ENCODE data around the gene CCDC17.
A peak's percentile ranks its signal among the peaks of the same experiment; 100 is the strongest.

Gene CCDC17

DNA sequence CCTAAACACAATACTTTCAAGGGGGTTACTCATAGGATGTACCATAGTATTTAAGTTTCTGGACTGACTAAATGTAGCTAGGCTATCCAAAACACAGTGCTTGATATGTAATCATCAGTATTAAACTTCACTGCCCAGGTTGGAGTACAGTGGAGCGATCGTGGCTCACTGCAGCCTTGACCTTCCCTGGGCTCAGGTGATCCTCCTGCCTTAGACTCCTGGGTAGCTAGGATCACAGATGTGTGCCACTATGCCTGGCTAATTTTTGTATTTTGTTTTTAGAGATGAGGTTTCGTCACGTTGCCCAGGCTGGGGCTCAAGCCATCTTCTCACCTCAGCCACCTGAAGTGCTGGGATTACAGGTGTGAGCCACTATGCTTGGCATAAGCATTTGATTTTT lies 29.4 kb downstream of the CCDC17 start:
- peaks cover 6% of the 10 kb centered on the region for H3K36me3 ChIP-seq (ENCODE audit: insufficient read depth, low read length)

DNA sequence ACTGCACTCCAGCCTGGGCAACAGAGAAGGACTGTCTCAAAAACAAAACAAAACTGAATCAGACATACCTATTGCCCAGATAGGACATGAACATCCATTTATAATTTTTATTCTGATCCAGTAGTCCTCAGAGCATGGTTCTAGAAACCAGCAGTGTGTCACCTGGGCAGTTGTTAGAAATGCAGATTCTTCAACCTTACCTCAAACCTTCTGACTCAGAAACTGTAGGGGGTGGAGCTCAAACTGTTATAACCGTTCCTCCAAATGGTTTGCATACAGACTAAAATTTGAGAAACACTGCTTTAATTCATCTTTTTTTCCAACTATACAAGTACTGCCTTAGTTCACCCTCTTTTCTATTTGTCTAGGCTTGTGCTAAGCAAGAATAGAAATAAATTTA lies 34.0 kb downstream of the CCDC17 start:
- Histone ChIP-seq H3K9me3 (ENCODE audit: low read length) (no peaks in the 10 kb centered on the region), H3K4me3 (ENCODE audit: low read depth in 1 of 2, low read length in 2 of 2) (no peak overlapping the region), H3K27ac (ENCODE audit: low read depth, low read length) (no peak overlapping the region), H3K9ac (ENCODE audit: low read length) (no peak overlapping the region), H3K36me3 (ENCODE audit: insufficient read depth, low read length) (peaks cover 6% of the 10 kb centered on the region), H3K27me3 (ENCODE audit: control insufficient read depth in 1 of 2, insufficient read depth in 2 of 2, low read length in 2 of 2) (no peaks in the 10 kb centered on the region), H3K4me1 (ENCODE audit: insufficient read depth, low read length) (peaks cover 14% of the 10 kb centered on the region)

More for the DNA sequence above, 29.4 kb downstream of the CCDC17 start:
- Histone ChIP-seq H3K4me3 (ENCODE audit: low read depth in 1 of 2, low read length in 2 of 2) (no peak overlapping the region), H3K4me1 (ENCODE audit: insufficient read depth, low read length) (no peaks in the 10 kb centered on the region), H3K9ac (ENCODE audit: low read length) (no peak overlapping the region), H3K27me3 (ENCODE audit: control insufficient read depth in 1 of 2, insufficient read depth in 2 of 2, low read length in 2 of 2) (no peaks in the 10 kb centered on the region), H3K9me3 (ENCODE audit: low read length) (no peaks in the 10 kb centered on the region), H3K27ac (ENCODE audit: low read depth, low read length) (no peak overlapping the region)

DNA sequence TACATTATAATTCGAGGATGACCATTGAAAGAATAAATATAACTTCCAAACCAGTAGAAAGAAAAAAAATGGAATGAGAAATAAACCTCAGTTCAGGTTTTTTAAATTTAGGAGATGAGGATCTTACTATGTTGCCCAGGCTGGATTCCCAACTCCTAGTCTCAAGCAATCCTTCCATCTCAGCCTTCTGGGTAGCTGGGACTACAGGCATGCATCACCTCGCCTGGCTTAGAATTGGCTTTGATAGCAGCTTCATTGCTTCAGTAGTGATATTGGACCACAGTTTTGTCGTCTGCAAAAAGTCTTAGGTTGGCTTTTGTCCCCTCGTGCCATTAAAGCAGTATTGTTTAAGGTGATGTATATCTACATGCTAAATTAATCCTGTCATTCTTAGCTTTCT lies 37.1 kb downstream of the CCDC17 start:
- no peak overlapping the region for H3K4me3 ChIP-seq (ENCODE audit: low read depth in 1 of 2, low read length in 2 of 2)
- peaks cover 14% of the 10 kb centered on the region for H3K4me1 ChIP-seq (ENCODE audit: insufficient read depth, low read length)
- H3K9me3 ChIP-seq (ENCODE audit: low read length): no peaks in the 10 kb centered on the region
- H3K27me3 ChIP-seq (ENCODE audit: control insufficient read depth in 1 of 2, insufficient read depth in 2 of 2, low read length in 2 of 2): no peaks in the 10 kb centered on the region
- H3K9ac ChIP-seq (ENCODE audit: low read length): no peak overlapping the region
- H3K27ac ChIP-seq (ENCODE audit: low read depth, low read length): no peak overlapping the region
- H3K36me3 ChIP-seq (ENCODE audit: insufficient read depth, low read length): no peaks in the 10 kb centered on the region

DNA sequence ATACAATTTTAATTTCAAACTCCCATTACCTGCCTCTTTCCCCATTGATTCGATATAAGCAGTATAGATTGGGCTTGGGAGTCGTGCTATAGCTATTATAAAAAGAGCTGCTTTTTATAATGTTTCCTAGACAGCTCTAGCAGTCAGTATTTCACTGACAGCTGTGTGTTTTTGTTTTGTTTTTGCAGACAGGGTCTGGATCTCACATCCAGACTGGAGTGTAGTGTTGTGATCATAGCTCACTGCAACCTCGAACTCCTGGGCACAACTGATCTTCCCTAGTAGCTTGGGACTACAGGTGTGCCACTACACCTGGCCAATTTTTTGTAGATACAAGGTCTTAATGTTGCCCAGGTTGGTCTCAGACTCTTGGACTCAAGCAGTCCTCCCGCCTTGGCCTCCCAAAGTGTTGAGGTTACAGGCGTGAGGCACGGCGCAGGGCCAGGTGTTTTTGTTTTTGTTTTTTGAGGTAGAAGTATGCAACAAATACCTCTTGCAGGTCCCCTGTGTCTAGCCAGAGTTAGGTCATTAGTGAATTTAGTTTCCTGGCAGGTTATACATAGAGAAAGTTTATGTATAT lies 38.3 kb downstream of the CCDC17 start:
- H3K36me3 ChIP-seq (ENCODE audit: insufficient read depth, low read length): no peaks in the 10 kb centered on the region
- H3K27ac ChIP-seq (ENCODE audit: low read depth, low read length): peak overlapping the region; percentile 99
- peak overlapping the region; percentile 4 for H3K9ac ChIP-seq (ENCODE audit: low read length)
- no peaks in the 10 kb centered on the region for H3K9me3 ChIP-seq (ENCODE audit: low read length)
- no peaks in the 10 kb centered on the region for H3K27me3 ChIP-seq (ENCODE audit: control insufficient read depth in 1 of 2, insufficient read depth in 2 of 2, low read length in 2 of 2)
- peak overlapping the region; percentile 65 to 95 for H3K4me3 ChIP-seq (ENCODE audit: low read depth in 1 of 2, low read length in 2 of 2)
- H3K4me1 ChIP-seq (ENCODE audit: insufficient read depth, low read length): peaks cover 14% of the 10 kb centered on the region

DNA sequence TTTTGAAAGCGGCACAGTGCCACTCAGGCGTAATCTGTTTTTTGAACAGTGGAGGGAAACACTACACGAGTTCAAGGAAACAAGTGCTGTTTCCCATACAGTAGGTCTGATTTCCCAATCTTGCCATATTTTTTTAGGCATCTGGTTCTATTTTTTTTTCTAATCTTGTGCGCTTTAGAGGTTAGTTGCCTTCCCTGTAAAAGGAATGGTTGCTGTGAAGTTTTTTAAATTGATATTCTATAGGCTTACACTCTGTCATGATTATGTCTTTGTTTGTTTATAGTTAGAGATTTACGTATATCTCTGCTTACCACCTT lies 38.8 kb downstream of the CCDC17 start:
- peak overlapping the region; percentile 99 for H3K27ac ChIP-seq (ENCODE audit: low read depth, low read length)
- H3K4me1 ChIP-seq (ENCODE audit: insufficient read depth, low read length): peaks cover 14% of the 10 kb centered on the region
- peak overlapping the region; percentile 4 for H3K9ac ChIP-seq (ENCODE audit: low read length)
- no peaks in the 10 kb centered on the region for H3K27me3 ChIP-seq (ENCODE audit: control insufficient read depth in 1 of 2, insufficient read depth in 2 of 2, low read length in 2 of 2)
- no peaks in the 10 kb centered on the region for H3K36me3 ChIP-seq (ENCODE audit: insufficient read depth, low read length)
- H3K9me3 ChIP-seq (ENCODE audit: low read length): no peaks in the 10 kb centered on the region
- peak overlapping the region; percentile 65 to 95 for H3K4me3 ChIP-seq (ENCODE audit: low read depth in 1 of 2, low read length in 2 of 2)

DNA sequence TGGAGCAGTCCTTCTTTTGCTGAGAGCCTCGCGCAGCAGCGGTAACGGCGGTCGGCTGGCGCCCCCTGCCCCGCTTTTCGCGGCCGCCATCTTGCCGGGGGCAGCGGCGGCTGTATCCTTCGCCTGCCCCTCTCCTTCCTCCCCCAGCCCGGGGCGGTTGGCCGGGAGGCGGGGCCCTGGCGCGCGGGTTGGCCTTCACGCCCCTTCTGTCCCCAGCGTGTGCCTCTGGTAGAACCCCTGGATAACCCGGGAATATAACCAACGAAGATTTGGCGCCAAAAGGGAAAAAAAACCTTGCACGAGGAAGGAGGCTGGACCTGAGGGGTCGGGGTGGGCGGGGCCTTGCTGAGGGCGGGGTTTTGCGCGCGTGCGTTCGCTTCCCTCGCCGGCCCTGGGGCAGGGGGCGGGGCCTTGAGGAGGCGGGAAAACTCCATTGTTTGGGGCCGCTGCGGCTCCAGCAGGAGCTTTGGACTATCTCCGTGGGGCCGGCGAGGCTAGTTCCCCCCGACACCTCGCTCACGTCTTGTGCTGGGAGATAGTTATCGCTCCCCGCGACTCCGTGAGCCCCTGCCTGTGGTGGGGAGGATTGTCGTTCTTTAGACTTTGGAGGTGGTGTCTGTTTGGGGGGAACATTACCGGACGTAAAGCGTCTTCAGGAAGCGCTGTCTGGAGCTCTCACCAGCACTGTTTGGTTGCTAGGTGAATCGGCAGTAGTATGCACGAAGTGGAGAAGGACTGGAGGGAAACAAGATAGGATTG lies 39.3 kb downstream of the CCDC17 start:
- Histone ChIP-seq H3K4me1 (ENCODE audit: insufficient read depth, low read length) (peaks cover 14% of the 10 kb centered on the region), H3K9me3 (ENCODE audit: low read length) (no peaks in the 10 kb centered on the region), H3K9ac (ENCODE audit: low read length) (peak overlapping the region; percentile 65)

DNA sequence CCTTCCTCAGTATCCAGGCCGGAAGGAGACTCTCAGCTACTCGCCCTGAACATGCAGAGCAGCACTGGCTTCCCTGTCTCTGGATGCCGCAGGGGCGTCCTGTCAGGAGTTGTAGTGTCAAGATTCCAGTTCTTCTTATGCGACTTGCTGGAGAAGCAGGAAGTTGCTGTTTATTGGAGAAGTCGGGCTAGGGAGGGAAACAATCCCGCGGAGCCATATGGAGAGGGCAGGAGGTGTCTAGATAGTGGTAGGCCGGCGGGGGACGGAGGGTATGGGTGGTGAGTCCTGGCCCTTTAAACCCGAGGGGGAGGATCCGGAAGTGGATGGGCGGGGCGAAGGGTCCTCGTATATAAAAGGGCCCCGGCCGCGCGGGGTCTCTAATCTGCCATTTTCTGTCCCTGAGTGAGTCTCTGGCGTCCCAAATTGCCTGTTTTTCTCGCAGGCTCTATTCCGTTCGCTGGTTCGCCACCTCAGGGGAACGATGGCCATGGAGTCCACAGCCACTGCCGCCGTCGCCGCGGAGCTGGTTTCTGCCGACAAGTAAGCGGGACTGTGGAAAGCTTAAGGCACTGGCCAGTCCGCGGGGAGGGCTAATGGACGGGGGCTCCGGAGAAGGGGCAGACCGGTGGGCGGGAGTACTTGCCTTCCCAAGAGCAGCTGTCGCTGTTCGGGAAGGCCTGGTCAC lies 40.0 kb downstream of the CCDC17 start, which contains the start of gene NASP:
Gene NASP, plus strand, starts transcription at position 376 of the 685 bp plus-strand sequence. Its CDS starts 106 bp downstream, at position 482.
- H3K4me3 ChIP-seq (ENCODE audit: low read depth in 1 of 2, low read length in 2 of 2): peak within 1 kb of the TSS; percentile 89 to 95
- peak within 1 kb of the TSS; percentile 65 for H3K9ac ChIP-seq (ENCODE audit: low read length)
- H3K27me3 ChIP-seq (ENCODE audit: control insufficient read depth in 1 of 2, insufficient read depth in 2 of 2, low read length in 2 of 2): no peaks in the 10 kb centered on the region
- H3K4me1 ChIP-seq (ENCODE audit: insufficient read depth, low read length): peaks cover 14% of the 10 kb centered on the region
- peak within 1 kb of the TSS; percentile 99 for H3K27ac ChIP-seq (ENCODE audit: low read depth, low read length)
- H3K9me3 ChIP-seq (ENCODE audit: low read length): no peaks in the 10 kb centered on the region
- no peaks in the 10 kb centered on the region for H3K36me3 ChIP-seq (ENCODE audit: insufficient read depth, low read length)

More for the DNA sequence above, 39.3 kb downstream of the CCDC17 start:
- no peaks in the 10 kb centered on the region for H3K27me3 ChIP-seq (ENCODE audit: control insufficient read depth in 1 of 2, insufficient read depth in 2 of 2, low read length in 2 of 2)
- peak overlapping the region; percentile 89 to 95 for H3K4me3 ChIP-seq (ENCODE audit: low read depth in 1 of 2, low read length in 2 of 2)
- peak overlapping the region; percentile 99 for H3K27ac ChIP-seq (ENCODE audit: low read depth, low read length)
- H3K36me3 ChIP-seq (ENCODE audit: insufficient read depth, low read length): no peaks in the 10 kb centered on the region

DNA sequence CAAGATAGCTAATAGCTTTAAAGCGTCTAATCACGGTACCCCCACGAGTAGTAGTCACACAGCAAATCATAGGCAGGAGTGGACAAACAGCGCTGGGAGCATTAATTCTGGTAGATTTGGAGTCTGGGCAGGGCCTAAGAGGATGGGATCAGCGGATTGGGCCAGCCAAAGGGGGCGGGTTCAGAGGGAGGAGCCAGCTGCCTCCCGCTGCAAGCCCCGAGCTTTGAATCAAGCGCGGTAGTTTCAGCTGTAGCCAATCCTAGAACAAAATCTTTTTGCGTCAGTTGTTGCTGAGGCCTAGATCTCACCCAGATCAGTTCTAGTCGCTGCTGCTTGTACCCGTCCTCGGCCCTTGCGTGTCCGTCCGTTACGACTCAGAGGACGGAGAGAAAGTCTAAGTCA lies 40.6 kb downstream of the CCDC17 start:
- Histone ChIP-seq H3K36me3 (ENCODE audit: insufficient read depth, low read length) (no peaks in the 10 kb centered on the region), H3K27ac (ENCODE audit: low read depth, low read length) (peak overlapping the region; percentile 99), H3K9ac (ENCODE audit: low read length) (peak overlapping the region; percentile 65), H3K4me1 (ENCODE audit: insufficient read depth, low read length) (peaks cover 14% of the 10 kb centered on the region), H3K27me3 (ENCODE audit: control insufficient read depth in 1 of 2, insufficient read depth in 2 of 2, low read length in 2 of 2) (no peaks in the 10 kb centered on the region), H3K9me3 (ENCODE audit: low read length) (no peaks in the 10 kb centered on the region), H3K4me3 (ENCODE audit: low read depth in 1 of 2, low read length in 2 of 2) (peak overlapping the region; percentile 89 to 95)

DNA sequence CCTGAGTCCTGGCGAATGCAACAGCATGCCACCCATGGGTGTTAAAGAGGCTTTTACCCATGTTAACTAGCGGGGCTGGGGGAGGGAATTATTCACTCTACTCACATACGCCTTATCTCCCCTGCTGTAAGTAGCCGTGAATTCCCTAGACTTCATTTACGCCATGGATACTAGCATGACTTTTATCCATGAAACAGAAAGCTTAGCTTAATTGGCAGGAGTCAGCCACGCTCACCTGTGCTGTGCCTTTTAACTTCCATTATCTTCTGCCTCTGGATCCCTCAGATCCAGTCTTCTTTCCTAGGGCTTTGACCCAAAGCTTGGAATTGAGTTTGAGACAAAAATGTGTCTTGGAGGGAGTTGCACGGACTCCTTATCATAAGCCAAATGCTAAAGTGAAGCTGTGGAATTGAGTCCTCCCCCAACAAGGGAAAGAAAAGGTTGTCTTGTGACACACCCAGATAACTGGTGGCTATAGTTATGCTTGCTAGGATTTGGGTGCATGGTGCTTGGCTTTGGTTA lies 49.7 kb downstream of the CCDC17 start:
- no peaks in the 10 kb centered on the region for H3K27me3 ChIP-seq (ENCODE audit: control insufficient read depth in 1 of 2, insufficient read depth in 2 of 2, low read length in 2 of 2)
- no peak overlapping the region for H3K4me3 ChIP-seq (ENCODE audit: low read depth in 1 of 2, low read length in 2 of 2)
- H3K36me3 ChIP-seq (ENCODE audit: insufficient read depth, low read length): peaks cover 7% of the 10 kb centered on the region

DNA sequence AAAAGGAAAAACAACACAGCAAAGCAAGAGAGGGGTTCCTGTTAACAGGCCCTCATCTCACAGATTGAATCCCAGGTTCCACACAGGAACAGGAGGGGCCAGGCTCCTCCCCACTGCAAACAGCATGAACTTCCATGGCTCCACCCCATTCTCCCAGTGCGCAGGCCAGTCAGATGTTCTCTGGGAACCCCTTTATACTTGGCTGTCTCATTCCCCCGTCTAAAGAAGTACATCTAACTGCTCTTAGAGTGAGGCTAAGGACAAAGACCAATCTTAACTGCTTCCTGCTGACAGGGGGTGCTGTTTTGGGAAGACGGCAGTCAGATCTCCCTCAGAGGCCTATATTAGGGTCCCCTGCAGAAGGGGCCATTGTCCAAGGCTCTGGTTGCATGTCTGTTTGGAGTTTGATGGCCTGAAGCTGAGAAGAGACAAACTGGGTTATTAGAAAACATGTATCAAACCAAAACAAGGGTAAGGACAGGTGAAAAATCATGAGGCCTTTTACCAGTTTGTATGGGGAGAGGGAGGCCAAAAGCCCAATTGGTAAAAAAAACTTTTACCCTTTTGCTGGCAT lies 50.5 kb downstream of the CCDC17 start:
- Histone ChIP-seq H3K36me3 (ENCODE audit: insufficient read depth, low read length) (peaks cover 16% of the 10 kb centered on the region), H3K27ac (ENCODE audit: low read depth, low read length) (no peak overlapping the region), H3K4me1 (ENCODE audit: insufficient read depth, low read length) (no peaks in the 10 kb centered on the region), H3K4me3 (ENCODE audit: low read depth in 1 of 2, low read length in 2 of 2) (no peak overlapping the region), H3K9me3 (ENCODE audit: low read length) (no peaks in the 10 kb centered on the region), H3K9ac (ENCODE audit: low read length) (no peak overlapping the region), H3K27me3 (ENCODE audit: control insufficient read depth in 1 of 2, insufficient read depth in 2 of 2, low read length in 2 of 2) (no peaks in the 10 kb centered on the region)

More for the DNA sequence above, 49.7 kb downstream of the CCDC17 start:
- Histone ChIP-seq H3K4me1 (ENCODE audit: insufficient read depth, low read length) (no peaks in the 10 kb centered on the region), H3K9ac (ENCODE audit: low read length) (no peak overlapping the region), H3K27ac (ENCODE audit: low read depth, low read length) (no peak overlapping the region), H3K9me3 (ENCODE audit: low read length) (no peaks in the 10 kb centered on the region)

DNA sequence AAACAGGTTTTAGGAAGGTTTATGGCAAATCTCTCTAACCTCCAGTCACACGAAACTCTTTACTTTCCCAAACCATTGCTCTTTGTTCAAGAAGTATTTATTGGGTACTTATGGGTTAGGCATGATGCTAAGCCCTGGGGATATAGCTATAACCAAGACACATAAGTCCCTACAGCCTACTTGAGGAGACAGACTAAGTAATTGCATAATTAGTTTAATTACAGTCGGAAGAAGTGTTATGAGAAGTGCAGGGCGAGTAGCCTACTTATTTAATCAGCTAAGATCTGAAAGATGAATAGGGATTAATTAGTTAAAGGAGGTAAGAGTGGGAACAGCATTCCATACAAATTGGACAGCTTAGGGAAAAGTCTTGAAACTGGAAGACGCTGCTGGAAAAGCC lies 53.2 kb downstream of the CCDC17 start:
- Histone ChIP-seq H3K36me3 (ENCODE audit: insufficient read depth, low read length) (peaks cover 34% of the 10 kb centered on the region), H3K4me1 (ENCODE audit: insufficient read depth, low read length) (no peaks in the 10 kb centered on the region), H3K27ac (ENCODE audit: low read depth, low read length) (no peak overlapping the region), H3K9ac (ENCODE audit: low read length) (no peak overlapping the region), H3K4me3 (ENCODE audit: low read depth in 1 of 2, low read length in 2 of 2) (no peak overlapping the region), H3K27me3 (ENCODE audit: control insufficient read depth in 1 of 2, insufficient read depth in 2 of 2, low read length in 2 of 2) (no peaks in the 10 kb centered on the region), H3K9me3 (ENCODE audit: low read length) (no peaks in the 10 kb centered on the region)
